Breast epithelium (tissue), 4 donors: ENCODE results near the gene CFAP43. TPM values are rescaled to one million over a fixed set of nuclear protein-coding genes. Genes with fewer than 3 reads are reported as not detected.
"Not testable (repeated sequence)": the region's sequence is repeated elsewhere in the genome, so short reads cannot be mapped to it uniquely, and the experiment has no call there.

Experiments used
- DNase-seq, 2 donors: peaks; one replicate each; pipeline ENCODE4 v3.0.0-alpha.2; 2019; ENCODE audit warnings: low spot score in 2 of 2
- H3K27ac ChIP-seq, 2 donors: fragments of 200-600 bp; sonication (generic) in 1 of 2; one replicate each; pipeline ENCODE4 v1.5.1; 2016 to 2019; ENCODE audit warnings: mild to moderate bottlenecking in 1 of 2
- H3K27me3 ChIP-seq, 2 donors: fragments of 200-600 bp; sonication (generic) in 1 of 2; one replicate each; pipeline versions ENCODE4 v1.5.1 to v1.6.0; 2017 to 2019; ENCODE audit warnings: control low read depth in 1 of 2, mild to moderate bottlenecking in 1 of 2
- H3K36me3 ChIP-seq: fragments of 200-600 bp; one replicate; pipeline ENCODE4 v1.5.1; 2019
- H3K4me1 ChIP-seq, 2 donors: fragments of 200-600 bp; sonication (generic); one replicate each; pipeline ENCODE4 v1.5.1; 2016 to 2019; ENCODE audit warnings: control low read depth in 1 of 2
- H3K4me3 ChIP-seq, 3 donors: fragments of 200-600 bp; sonication (generic); 1 replicate in 2 of 3; 2 replicates in 1 of 3; pipeline ENCODE4 v1.5.1; 2016 to 2019; ENCODE audit warnings: mild to moderate bottlenecking in 3 of 3, moderate library complexity in 2 of 3
- H3K9me3 ChIP-seq, 2 donors: fragments of 200-600 bp; sonication (generic) in 1 of 2; one replicate each; pipeline ENCODE4 v1.5.1; 2016 to 2019; ENCODE audit warnings: control low read depth in 1 of 2
- POLR2A ChIP-seq: fragments of 450-650 bp; IDR thresholded peaks from one replicate; pipeline ENCODE4 v1.6.1; 2016; ENCODE audit warnings: antibody characterized with exemption, mild to moderate bottlenecking, moderate library complexity
- POLR2AphosphoS5 ChIP-seq, 3 donors: sonication (generic); formaldehyde crosslinking; IDR thresholded peaks; one replicate each; pipeline ENCODE4 v1.6.1; 2017; ENCODE audit warnings: antibody characterized with exemption in 3 of 3
- intact Hi-C: fragments of 100-400 bp; cut with DNase I; formaldehyde crosslinking; loops from one replicate; pipeline ENCODE4 v1.15.1; 2023; ENCODE audit warnings: low total_unique reads
- total RNA-seq, 3 donors: library from RNA; depleted of rRNA; stranded (reverse); fragments of >200 nt; gene quantifications; one replicate each; pipeline ENCODE4 v1.1.0, GENCODE V29; 2016
- TF ChIP-seq, protein P1 (sequence below), 3 donors: fragments of 450-650 bp; IDR thresholded peaks; one replicate each; pipeline ENCODE4 v1.5.1; 2016 to 2017; ENCODE audit warnings: antibody characterized with exemption in 3 of 3, mild to moderate bottlenecking in 3 of 3, moderate library complexity in 3 of 3

The CFAP43 gene
- total RNA-seq, 3 donors from 2014 or later: 0.32 to 8.5 (median 3.9) TPM

DNA sequence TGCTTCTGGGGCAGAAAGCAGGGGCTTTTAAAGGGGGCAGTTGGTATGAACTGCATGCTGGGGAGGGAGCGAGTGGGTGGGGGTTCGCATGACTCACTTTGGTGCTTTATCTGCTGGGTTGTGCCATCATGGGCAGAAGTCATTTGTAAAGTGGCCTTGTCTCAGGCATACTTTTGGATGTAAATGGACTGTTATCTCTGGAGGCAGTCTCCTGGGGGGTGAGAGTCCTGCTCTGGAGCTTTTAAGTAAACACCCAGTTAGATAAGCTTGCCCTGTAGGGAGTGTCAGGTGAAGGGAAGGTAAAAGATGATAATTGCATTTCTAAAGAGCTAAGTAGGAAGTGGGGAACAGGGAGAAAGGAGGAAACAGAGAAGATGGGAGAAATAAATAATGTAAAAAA, 20.9 kb upstream of the CFAP43 start:
- intact Hi-C loops: no loop called here
- no peak for TF ChIP-seq POLR2A
- no peak for TF ChIP-seq POLR2AphosphoS5 (IDR thresholded peaks at IDR 0.05)
- TF ChIP-seq, protein P1, sequence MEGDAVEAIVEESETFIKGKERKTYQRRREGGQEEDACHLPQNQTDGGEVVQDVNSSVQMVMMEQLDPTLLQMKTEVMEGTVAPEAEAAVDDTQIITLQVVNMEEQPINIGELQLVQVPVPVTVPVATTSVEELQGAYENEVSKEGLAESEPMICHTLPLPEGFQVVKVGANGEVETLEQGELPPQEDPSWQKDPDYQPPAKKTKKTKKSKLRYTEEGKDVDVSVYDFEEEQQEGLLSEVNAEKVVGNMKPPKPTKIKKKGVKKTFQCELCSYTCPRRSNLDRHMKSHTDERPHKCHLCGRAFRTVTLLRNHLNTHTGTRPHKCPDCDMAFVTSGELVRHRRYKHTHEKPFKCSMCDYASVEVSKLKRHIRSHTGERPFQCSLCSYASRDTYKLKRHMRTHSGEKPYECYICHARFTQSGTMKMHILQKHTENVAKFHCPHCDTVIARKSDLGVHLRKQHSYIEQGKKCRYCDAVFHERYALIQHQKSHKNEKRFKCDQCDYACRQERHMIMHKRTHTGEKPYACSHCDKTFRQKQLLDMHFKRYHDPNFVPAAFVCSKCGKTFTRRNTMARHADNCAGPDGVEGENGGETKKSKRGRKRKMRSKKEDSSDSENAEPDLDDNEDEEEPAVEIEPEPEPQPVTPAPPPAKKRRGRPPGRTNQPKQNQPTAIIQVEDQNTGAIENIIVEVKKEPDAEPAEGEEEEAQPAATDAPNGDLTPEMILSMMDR (IDR thresholded peaks at IDR 0.05): no peak
- no peaks in the 10 kb centered on the region for H3K27me3 ChIP-seq

DNA sequence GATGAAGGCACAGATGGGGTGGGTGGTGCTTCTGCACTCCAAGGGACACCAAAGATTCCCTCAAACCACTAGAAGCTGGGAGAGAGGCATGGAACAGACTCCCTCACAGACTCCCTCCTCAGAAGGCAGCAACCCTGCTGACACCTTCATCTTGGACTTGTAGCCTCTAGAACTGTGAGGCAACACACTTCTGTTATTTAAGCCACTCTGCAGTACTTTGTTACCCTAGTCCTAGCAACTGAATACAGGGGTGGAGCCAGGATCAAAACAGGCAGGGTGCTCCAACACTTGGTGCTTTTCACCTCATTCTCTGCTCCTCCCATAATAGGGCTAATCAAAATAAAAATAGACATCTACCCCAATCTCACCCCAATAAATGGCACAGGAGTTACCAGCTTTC, 20.2 kb upstream of the CFAP43 start:
- no peak for DNase-seq
- H3K4me3 ChIP-seq: no peak overlapping the region
- H3K36me3 ChIP-seq: no peaks in the 10 kb centered on the region
- H3K9me3 ChIP-seq: no peaks in the 10 kb centered on the region
- H3K4me1 ChIP-seq: no peaks in the 10 kb centered on the region
- no peaks in the 10 kb centered on the region for H3K27me3 ChIP-seq
- intact Hi-C loops: no loop called here
- H3K27ac ChIP-seq: no peak overlapping the region
- TF ChIP-seq, protein P1 (IDR thresholded peaks at IDR 0.05): no peak
- no peak for TF ChIP-seq POLR2AphosphoS5 (IDR thresholded peaks at IDR 0.05)
- no peak for TF ChIP-seq POLR2A

More for the DNA sequence above, 20.9 kb upstream of the CFAP43 start:
- Histone ChIP-seq H3K36me3 (no peaks in the 10 kb centered on the region), H3K27ac (no peak overlapping the region), H3K9me3 (no peaks in the 10 kb centered on the region), H3K4me3 (no peak overlapping the region), H3K4me1 (no peaks in the 10 kb centered on the region)
- no peak for DNase-seq

DNA sequence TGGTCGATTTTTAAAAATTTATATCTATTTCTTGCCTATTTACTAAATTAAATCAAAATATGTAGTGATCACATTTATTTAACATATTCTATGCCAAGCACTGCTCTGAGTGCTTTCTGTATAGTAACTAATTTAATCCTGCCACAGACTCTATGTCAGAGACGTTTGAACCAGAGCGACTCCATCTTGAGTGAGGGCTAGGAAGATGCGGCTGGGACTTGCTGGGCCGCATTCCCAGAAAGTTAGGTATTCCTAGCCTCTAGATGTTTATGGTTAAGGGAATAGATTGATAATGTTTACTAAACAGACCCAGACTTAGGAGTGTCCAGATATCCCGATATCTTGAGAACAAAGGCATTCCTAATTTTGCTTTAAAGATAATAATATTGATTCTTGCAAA, 19.3 kb upstream of the CFAP43 start:
- H3K9me3 ChIP-seq: no peaks in the 10 kb centered on the region
- no peak overlapping the region for H3K27ac ChIP-seq
- H3K27me3 ChIP-seq: no peaks in the 10 kb centered on the region
- intact Hi-C loops: no loop called here
- no peaks in the 10 kb centered on the region for H3K36me3 ChIP-seq
- TF ChIP-seq POLR2A: no peak
- TF ChIP-seq, protein P1 (IDR thresholded peaks at IDR 0.05): no peak
- no peak for TF ChIP-seq POLR2AphosphoS5 (IDR thresholded peaks at IDR 0.05)
- DNase-seq: no peak
- H3K4me1 ChIP-seq: no peaks in the 10 kb centered on the region
- H3K4me3 ChIP-seq: no peak overlapping the region

DNA sequence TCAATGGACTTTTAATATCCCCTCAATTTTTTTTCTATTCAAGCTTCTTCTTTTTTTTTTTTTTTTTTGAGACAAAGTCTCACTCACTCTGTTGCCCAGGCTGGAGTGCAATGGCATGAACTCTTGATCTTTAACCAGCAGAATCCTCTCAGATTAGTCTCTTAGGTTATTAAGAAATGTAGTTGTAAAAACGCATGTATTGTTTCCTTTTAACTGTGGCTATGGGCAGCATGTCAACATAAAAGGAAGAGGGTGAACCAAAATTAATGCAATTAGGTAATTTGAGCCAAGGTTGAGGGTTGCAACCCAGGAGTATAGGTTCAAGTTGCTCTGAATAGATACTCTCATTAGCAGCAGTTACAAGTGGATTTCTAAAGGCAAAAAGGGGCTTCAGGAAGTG, 18.2 kb upstream of the CFAP43 start:
- no peaks in the 10 kb centered on the region for H3K27me3 ChIP-seq
- intact Hi-C loops: no loop called here
- TF ChIP-seq POLR2AphosphoS5 (IDR thresholded peaks at IDR 0.05) (no peak), POLR2A (no peak)
- TF ChIP-seq, protein P1 (IDR thresholded peaks at IDR 0.05): no peak
- no peak overlapping the region for H3K4me3 ChIP-seq
- no peak overlapping the region for H3K27ac ChIP-seq
- no peaks in the 10 kb centered on the region for H3K36me3 ChIP-seq
- no peaks in the 10 kb centered on the region for H3K4me1 ChIP-seq
- H3K9me3 ChIP-seq: no peaks in the 10 kb centered on the region
- no peak for DNase-seq

DNA sequence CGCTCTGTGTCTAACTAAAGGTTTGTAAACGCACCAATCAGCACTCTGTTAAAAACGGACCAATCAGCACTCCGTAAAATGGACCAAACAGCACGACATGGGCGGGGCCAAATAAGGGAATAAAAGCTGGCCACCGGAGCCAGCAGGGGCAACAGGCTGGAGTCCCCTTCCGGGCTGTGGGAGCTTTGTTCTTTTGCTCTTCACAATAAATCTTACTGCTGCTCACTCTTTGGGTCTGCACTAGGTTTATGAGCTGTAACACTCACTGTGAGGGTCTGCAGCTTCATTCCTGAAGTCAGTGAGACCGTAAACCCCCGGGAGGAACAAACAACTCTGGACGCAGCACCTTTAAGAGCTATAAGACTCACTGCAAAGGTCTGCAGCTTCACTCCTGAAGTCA, 16.8 kb upstream of the CFAP43 start:
- not testable (repeated sequence) for H3K27ac ChIP-seq

DNA sequence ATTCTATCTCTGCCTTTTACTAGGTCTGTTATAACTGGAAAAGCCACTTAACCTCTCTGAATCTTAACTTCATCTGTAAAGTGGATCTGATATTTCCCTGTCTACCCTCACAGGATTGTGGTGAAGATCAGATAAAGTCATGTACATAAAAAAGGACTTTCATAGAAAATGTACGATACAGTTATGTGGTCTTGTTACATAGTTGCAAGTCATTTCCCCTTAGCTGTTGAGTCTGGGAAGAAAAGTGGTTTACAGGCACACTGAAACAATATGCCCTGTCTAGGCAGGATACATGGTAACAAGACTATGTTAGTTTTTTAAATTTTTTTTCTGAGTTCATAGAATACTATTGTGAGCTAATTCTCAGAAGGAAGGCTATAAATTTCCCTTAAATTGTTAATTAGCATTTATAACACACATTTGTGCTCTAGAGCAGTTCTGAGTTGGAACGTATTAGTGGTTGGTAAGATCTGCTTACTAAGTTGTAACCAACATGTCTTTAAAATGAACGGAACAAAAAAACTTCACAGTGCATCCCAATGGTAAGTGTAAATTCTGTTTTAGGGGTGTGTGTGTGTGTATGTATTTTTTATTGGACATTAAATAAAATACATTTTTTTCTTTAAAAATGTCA, 15.5 kb upstream of the CFAP43 start:
- DNase-seq: no peak
- H3K4me1 ChIP-seq: no peaks in the 10 kb centered on the region
- no peaks in the 10 kb centered on the region for H3K36me3 ChIP-seq
- intact Hi-C loops: no loop called here
- no peaks in the 10 kb centered on the region for H3K9me3 ChIP-seq
- TF ChIP-seq, protein P1 (IDR thresholded peaks at IDR 0.05): no peak
- TF ChIP-seq POLR2AphosphoS5 (IDR thresholded peaks at IDR 0.05) (no peak), POLR2A (no peak)
- H3K27me3 ChIP-seq: no peaks in the 10 kb centered on the region
- no peak overlapping the region for H3K27ac ChIP-seq
- no peak overlapping the region for H3K4me3 ChIP-seq

More for the DNA sequence above, 16.8 kb upstream of the CFAP43 start:
- DNase-seq, H3K27me3 ChIP-seq, H3K4me1 ChIP-seq, H3K4me3 ChIP-seq, H3K36me3 ChIP-seq, H3K9me3 ChIP-seq, intact Hi-C loops: not testable (repeated sequence)
